Measurements from ENCODE around the gene TMEM208. TPM values are rescaled to one million over a fixed set of nuclear protein-coding genes. Genes with fewer than 3 reads are reported as not detected.

Gene TMEM208
- total RNA-seq, 1 donor from 2014 or later = 49.2 TPM

DNA sequence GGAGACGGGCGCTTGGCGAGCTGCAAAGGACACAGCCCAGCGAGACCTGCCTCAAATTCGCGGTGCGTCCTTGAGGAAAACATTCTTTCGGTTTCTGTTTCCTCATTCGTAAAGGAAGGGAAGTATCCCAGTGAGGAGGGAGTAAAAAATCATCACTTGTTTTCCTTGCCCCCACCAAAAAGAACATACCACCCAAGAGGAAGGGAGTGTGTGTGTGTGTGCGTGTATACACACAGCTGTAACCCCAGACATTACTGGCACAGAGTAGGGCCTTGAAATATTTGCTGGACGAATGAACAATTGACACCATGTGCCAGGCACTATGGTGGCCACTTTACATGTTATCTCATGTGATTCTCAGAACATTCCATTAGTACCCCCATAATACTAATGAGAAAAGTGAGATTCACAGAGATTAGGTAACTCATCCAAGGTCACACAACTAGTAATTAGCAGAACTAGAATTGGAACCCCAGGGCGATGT is 41.2 kb upstream of the TMEM208 start:
- Mint-ChIP-seq H3K4me1 (ENCODE audit: unreplicated experiment) (peaks cover 7% of the 10 kb centered on the region), H3K4me3 (peak overlapping the region; percentile 93), H3K27ac (peak overlapping the region; percentile 92), H3K36me3 (no peaks in the 10 kb centered on the region), H3K9me3 (no peaks in the 10 kb centered on the region), H3K27me3 (peaks cover 12% of the 10 kb centered on the region)
- DNase-seq (ENCODE audit: extremely low spot score, unreplicated experiment) = no peak
- TF ChIP-seq, protein P1, sequence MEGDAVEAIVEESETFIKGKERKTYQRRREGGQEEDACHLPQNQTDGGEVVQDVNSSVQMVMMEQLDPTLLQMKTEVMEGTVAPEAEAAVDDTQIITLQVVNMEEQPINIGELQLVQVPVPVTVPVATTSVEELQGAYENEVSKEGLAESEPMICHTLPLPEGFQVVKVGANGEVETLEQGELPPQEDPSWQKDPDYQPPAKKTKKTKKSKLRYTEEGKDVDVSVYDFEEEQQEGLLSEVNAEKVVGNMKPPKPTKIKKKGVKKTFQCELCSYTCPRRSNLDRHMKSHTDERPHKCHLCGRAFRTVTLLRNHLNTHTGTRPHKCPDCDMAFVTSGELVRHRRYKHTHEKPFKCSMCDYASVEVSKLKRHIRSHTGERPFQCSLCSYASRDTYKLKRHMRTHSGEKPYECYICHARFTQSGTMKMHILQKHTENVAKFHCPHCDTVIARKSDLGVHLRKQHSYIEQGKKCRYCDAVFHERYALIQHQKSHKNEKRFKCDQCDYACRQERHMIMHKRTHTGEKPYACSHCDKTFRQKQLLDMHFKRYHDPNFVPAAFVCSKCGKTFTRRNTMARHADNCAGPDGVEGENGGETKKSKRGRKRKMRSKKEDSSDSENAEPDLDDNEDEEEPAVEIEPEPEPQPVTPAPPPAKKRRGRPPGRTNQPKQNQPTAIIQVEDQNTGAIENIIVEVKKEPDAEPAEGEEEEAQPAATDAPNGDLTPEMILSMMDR (conservative IDR thresholded peaks at IDR 0.05) = peak; percentile 39

DNA sequence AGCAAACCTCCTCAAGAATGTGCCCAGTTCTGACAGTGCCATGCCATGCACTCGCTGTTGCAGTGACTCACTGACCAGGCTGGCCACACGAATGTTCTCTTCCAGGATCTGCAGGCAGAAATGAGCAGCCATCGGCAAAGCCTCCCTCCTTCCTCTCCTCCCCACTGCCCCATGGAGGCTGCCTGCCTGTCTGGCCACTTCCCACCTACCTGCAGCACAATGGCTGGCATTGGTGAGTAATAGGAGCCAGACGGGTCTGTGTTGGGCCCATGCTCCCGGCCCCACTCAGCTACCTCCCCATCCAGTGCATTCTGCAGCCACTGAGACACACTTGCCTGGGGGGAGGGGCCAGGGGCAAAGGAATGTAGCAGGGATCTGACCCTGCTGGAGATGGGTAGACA is 40.4 kb upstream of the TMEM208 start:
- TF ChIP-seq, protein P1 (conservative IDR thresholded peaks at IDR 0.05) = no peak
- H3K9me3 Mint-ChIP-seq = no peaks in the 10 kb centered on the region
- no peaks in the 10 kb centered on the region for H3K36me3 Mint-ChIP-seq
- peaks cover 12% of the 10 kb centered on the region for H3K27me3 Mint-ChIP-seq
- no peak overlapping the region for H3K27ac Mint-ChIP-seq
- H3K4me3 Mint-ChIP-seq = no peak overlapping the region
- no peak for DNase-seq (ENCODE audit: extremely low spot score, unreplicated experiment)
- peaks cover 7% of the 10 kb centered on the region for H3K4me1 Mint-ChIP-seq (ENCODE audit: unreplicated experiment)

DNA sequence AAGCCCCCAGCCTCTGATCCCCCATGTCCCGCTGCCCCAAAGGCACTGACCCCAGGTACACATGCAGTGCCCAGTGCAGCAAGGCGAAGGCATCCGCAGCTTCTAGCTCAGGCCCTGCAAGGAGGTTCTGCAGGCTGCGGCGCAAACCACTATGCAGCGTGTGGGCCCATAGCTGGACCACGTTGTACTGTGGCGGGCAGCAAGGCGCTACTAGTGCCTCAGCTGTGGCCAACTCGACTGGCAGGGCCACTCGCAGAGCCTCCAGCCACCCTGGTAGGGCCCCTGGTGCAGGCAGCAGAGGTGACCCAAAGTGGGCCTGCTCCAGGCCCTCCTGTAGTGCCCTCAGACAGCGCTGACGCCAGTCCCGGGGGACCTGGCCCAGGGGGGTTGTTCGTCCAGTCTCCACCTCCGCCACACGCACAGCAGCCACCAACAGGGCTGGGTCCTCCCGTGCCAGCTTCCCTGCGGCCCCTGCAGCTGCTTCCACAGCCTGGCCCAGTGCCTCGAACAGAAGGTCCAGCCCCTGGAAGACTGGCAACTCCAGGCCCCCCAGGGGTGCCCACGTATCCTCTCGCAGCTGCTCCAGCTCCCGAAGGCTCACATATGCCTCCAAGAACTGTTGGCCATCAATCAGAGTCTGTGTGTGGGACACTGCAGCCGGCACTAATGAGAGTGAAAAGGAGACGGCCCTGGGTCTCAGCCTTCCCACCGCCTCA is 39.6 kb upstream of the TMEM208 start:
- TF ChIP-seq, protein P1 (conservative IDR thresholded peaks at IDR 0.05) = no peak
- no peak for DNase-seq (ENCODE audit: extremely low spot score, unreplicated experiment)
- Mint-ChIP-seq H3K4me1 (ENCODE audit: unreplicated experiment) (peaks cover 10% of the 10 kb centered on the region), H3K27ac (no peak overlapping the region), H3K27me3 (peaks cover 12% of the 10 kb centered on the region), H3K4me3 (no peak overlapping the region), H3K9me3 (no peaks in the 10 kb centered on the region), H3K36me3 (no peaks in the 10 kb centered on the region)

DNA sequence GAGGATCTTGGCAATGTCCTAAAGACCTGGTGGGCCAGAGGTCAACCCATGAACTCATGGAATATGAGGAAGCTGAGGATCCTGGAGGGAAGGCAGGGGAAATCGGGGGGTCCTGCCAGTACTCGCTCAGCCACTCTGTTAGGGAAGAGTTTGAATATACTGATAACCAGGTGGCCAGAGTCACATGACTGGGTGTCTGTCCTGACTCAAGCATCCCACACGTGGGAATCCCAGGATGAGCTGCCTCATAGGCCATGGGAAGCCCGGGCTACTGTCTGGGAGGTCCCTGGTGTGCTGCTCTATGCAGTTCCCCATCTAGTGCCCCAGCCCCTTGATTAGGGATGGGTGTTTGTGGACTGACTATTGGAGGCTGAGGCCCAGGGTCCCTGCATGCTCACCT is 38.6 kb upstream of the TMEM208 start:
- Mint-ChIP-seq H3K4me3 (no peak overlapping the region), H3K9me3 (no peaks in the 10 kb centered on the region), H3K27me3 (peaks cover 12% of the 10 kb centered on the region), H3K4me1 (ENCODE audit: unreplicated experiment) (peaks cover 16% of the 10 kb centered on the region), H3K36me3 (no peaks in the 10 kb centered on the region), H3K27ac (no peak overlapping the region)
- TF ChIP-seq, protein P1 (conservative IDR thresholded peaks at IDR 0.05) = no peak
- DNase-seq (ENCODE audit: extremely low spot score, unreplicated experiment) = no peak

DNA sequence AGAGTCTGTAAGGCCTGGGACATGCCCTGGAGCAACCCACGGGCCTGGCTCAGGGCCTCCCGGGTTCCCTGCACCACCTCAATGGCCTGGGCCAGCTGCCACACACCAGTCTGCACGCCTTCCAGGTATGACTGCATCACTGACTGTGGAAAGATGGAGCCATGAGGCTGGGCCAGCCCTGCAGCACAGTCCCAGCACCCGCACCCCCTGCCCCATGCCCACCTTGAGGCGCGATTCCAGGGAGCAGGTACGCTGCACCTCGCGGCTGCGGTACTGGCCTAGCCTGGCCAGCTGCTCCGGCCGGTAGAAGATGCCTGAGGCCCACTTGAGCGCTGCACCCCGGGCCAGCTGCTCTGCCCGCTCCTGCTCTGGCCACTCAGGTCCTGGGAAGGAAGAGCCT is 38.1 kb upstream of the TMEM208 start:
- no peak overlapping the region for H3K4me3 Mint-ChIP-seq
- H3K27ac Mint-ChIP-seq = no peak overlapping the region
- H3K27me3 Mint-ChIP-seq = peaks cover 12% of the 10 kb centered on the region
- TF ChIP-seq, protein P1 (conservative IDR thresholded peaks at IDR 0.05) = no peak
- H3K9me3 Mint-ChIP-seq = no peaks in the 10 kb centered on the region
- H3K4me1 Mint-ChIP-seq (ENCODE audit: unreplicated experiment) = peaks cover 16% of the 10 kb centered on the region
- no peak for DNase-seq (ENCODE audit: extremely low spot score, unreplicated experiment)
- H3K36me3 Mint-ChIP-seq = no peaks in the 10 kb centered on the region

All from type B pancreatic cell (in vitro differentiated cells).